Natural killer cell (primary cell): ENCODE results near the gene ZNF474. TPM values are rescaled to one million over a fixed set of nuclear protein-coding genes. Genes with fewer than 3 reads are reported as not detected.

Experiments
- ATAC-seq, 3 donors: fragments of 150-1000 bp in 2 of 3; fragments of 200-7000 bp in 1 of 3; cut with Tn5 transposase; 1 replicate in 1 of 3; 2 replicates in 2 of 3; pipeline ENCODE4 v1.10.0; 2021; ENCODE audit warnings: mild to moderate bottlenecking in 2 of 3, moderate library complexity in 2 of 3
- DNase-seq, 2 donors: peaks; one replicate each; pipeline versions ENCODE4 v3.0.0 to v3.0.0-alpha.2; 2013 to 2021; ENCODE audit warnings: mixed read lengths in 1 of 2
- H3K27ac ChIP-seq: one replicate; pipeline ENCODE4 v1.5.1; 2013; ENCODE audit warnings: mild to moderate bottlenecking, low read length
- H3K27me3 ChIP-seq: one replicate; pipeline ENCODE4 v1.6.1; 2013; ENCODE audit warnings: low read length; ENCODE audit not compliant: control insufficient read depth, insufficient read depth
- H3K36me3 ChIP-seq: one replicate; pipeline ENCODE4 v1.6.1; 2013; ENCODE audit warnings: low read length; ENCODE audit not compliant: control insufficient read depth, insufficient read depth
- H3K4me1 ChIP-seq: one replicate; pipeline ENCODE4 v1.6.1; 2013; ENCODE audit warnings: low read length; ENCODE audit not compliant: control insufficient read depth, insufficient read depth
- H3K4me3 ChIP-seq: one replicate; pipeline ENCODE4 v1.5.1; 2013; ENCODE audit warnings: low read length
- H3K9me3 ChIP-seq: one replicate; pipeline ENCODE4 v1.6.1; 2013; ENCODE audit warnings: low read length; ENCODE audit not compliant: control insufficient read depth, insufficient read depth
- H3K27ac Mint-ChIP-seq, 2 donors: one replicate each; pipeline ENCODE4 v1.8.0; 2022; ENCODE audit warnings: mild to moderate bottlenecking in 2 of 2, mixed read lengths in 2 of 2, moderate library complexity in 1 of 2
- H3K27me3 Mint-ChIP-seq, 2 donors: one replicate each; pipeline ENCODE4 v1.8.0; 2022; ENCODE audit warnings: low read depth in 2 of 2, mixed read lengths in 2 of 2
- H3K36me3 Mint-ChIP-seq: one replicate; pipeline ENCODE4 v1.8.0; 2022; ENCODE audit warnings: mixed read lengths
- H3K4me1 Mint-ChIP-seq, 2 donors: one replicate each; pipeline ENCODE4 v1.8.0; 2022; ENCODE audit warnings: mixed read lengths in 2 of 2
- H3K4me3 Mint-ChIP-seq: one replicate; pipeline ENCODE4 v1.8.0; 2022; ENCODE audit warnings: mild to moderate bottlenecking, moderate library complexity, mixed read lengths
- H3K9me3 Mint-ChIP-seq, 2 donors: one replicate each; pipeline ENCODE4 v1.8.0; 2022; ENCODE audit warnings: mixed read lengths in 2 of 2
- CTCF ChIP-seq: fragments of 200-600 bp; IDR thresholded peaks from one replicate; pipeline ENCODE4 v1.8.0; 2022; ENCODE audit warnings: antibody characterized with exemption
- WGBS: methylation state at CpG from one replicate; pipeline ENCODE4 v1.1.7; 2013; ENCODE audit warnings: missing lambda C conversion rate; ENCODE audit not compliant: insufficient coverage; 5-methylcytosine and 5-hydroxymethylcytosine counted together
- intact Hi-C: fragments of 100-400 bp; cut with micrococcal nuclease; formaldehyde crosslinking; loops from one replicate; pipeline ENCODE4 v1.14.2; 2022
- total RNA-seq, 4 donors: library from RNA; stranded (reverse); fragments of 120-200 nt in 1 of 4; gene quantifications; one replicate each; pipeline versions ENCODE4 v1.2.3 to v1.2.4, GENCODE V29; 2013 to 2022

ZNF474 gene
- total RNA-seq, 3 donors from 2014 or later (not counting 1 experiment from before 2014, with no cell fraction given) = 0.21 TPM; not detected in 2

GRCh38 chr5:122112063-122112462 lies 17.3 kb upstream of the ZNF474 start:
- Histone ChIP-seq H3K27ac (no peak overlapping the region), H3K4me1 (no peaks in the 10 kb centered on the region)
- H3K27me3 Mint-ChIP-seq = no peaks in the 10 kb centered on the region

GRCh38 chr5:122112733-122113558 lies 16.4 kb upstream of the ZNF474 start:
- H3K9me3 ChIP-seq = no peaks in the 10 kb centered on the region
- H3K27ac ChIP-seq = no peak overlapping the region
- DNase-seq = no peak

More at GRCh38 chr5:122112063-122112462, 17.3 kb upstream of the ZNF474 start:
- Mint-ChIP-seq H3K27ac (no peak overlapping the region), H3K4me3 (no peak overlapping the region), H3K4me1 (peaks cover 0 to 4% of the 10 kb centered on the region in 2 donors), H3K36me3 (no peaks in the 10 kb centered on the region), H3K9me3 (no peaks in the 10 kb centered on the region)
- Histone ChIP-seq H3K9me3 (no peaks in the 10 kb centered on the region), H3K27me3 (no peaks in the 10 kb centered on the region), H3K36me3 (no peaks in the 10 kb centered on the region), H3K4me3 (no peak overlapping the region)
- ATAC-seq = no peak
- no peak for TF ChIP-seq CTCF
- intact Hi-C loops = no loop called here
- 100% methylated on average over 1 of the region's 3 CpGs for WGBS
- no peak for DNase-seq

GRCh38 chr5:122114501-122114900 lies 14.8 kb upstream of the ZNF474 start:
- Histone ChIP-seq H3K9me3 (no peaks in the 10 kb centered on the region), H3K4me1 (no peaks in the 10 kb centered on the region), H3K4me3 (no peak overlapping the region), H3K36me3 (no peaks in the 10 kb centered on the region), H3K27me3 (no peaks in the 10 kb centered on the region), H3K27ac (no peak overlapping the region)
- no peaks in the 10 kb centered on the region for H3K36me3 Mint-ChIP-seq
- peaks cover 0 to 4% of the 10 kb centered on the region in 2 donors for H3K4me1 Mint-ChIP-seq
- no peak for TF ChIP-seq CTCF
- no peak for DNase-seq
- no peaks in the 10 kb centered on the region for H3K27me3 Mint-ChIP-seq
- no peak for ATAC-seq
- WGBS = 85% methylated on average over 2 of the region's 2 CpGs
- no peak overlapping the region for H3K4me3 Mint-ChIP-seq
- H3K9me3 Mint-ChIP-seq = peaks cover 0 to 3% of the 10 kb centered on the region in 2 donors
- H3K27ac Mint-ChIP-seq = no peak overlapping the region
- intact Hi-C loops = no loop called here

More at GRCh38 chr5:122112733-122113558, 16.4 kb upstream of the ZNF474 start:
- no peaks in the 10 kb centered on the region for H3K4me1 ChIP-seq
- ATAC-seq = no peak
- no peak for TF ChIP-seq CTCF
- intact Hi-C loops = no loop called here
- Mint-ChIP-seq H3K36me3 (no peaks in the 10 kb centered on the region), H3K4me1 (peaks cover 0 to 4% of the 10 kb centered on the region in 2 donors), H3K4me3 (no peak overlapping the region), H3K27ac (no peak overlapping the region), H3K27me3 (no peaks in the 10 kb centered on the region), H3K9me3 (peaks cover 0 to 3% of the 10 kb centered on the region in 2 donors)
- WGBS = 62% methylated on average over 5 of the region's 6 CpGs
- H3K27me3 ChIP-seq = no peaks in the 10 kb centered on the region
- H3K4me3 ChIP-seq = no peak overlapping the region
- H3K36me3 ChIP-seq = no peaks in the 10 kb centered on the region
